Spleen (tissue), 11 donors: ENCODE data around the gene AKR1B1. TPM values are rescaled to one million over a fixed set of nuclear protein-coding genes. Genes with fewer than 3 reads are reported as not detected.

Source experiments
- DNase-seq: peaks from one replicate; pipeline ENCODE4 v3.0.0-alpha.2; 2020
- H3K27ac ChIP-seq, 8 donors: fragments of 200-600 bp; sonication (generic) in 7 of 8; 1 replicate in 4 of 8; 2 replicates in 4 of 8; pipeline versions ENCODE4 v1.5.0 to v1.8.0; 2016 to 2021; ENCODE audit warnings: inconsistent platforms in 4 of 8, mild to moderate bottlenecking in 4 of 8, moderate library complexity in 1 of 8
- H3K27me3 ChIP-seq, 7 donors: fragments of 200-600 bp; sonication (generic) in 6 of 7; replicated peaks in 1 of 7; 1 replicate in 4 of 7; 2 replicates in 3 of 7; pipeline versions ENCODE4 v1.5.0 to v1.8.0; 2016 to 2021; ENCODE audit warnings: inconsistent platforms in 3 of 7, mild to moderate bottlenecking in 1 of 7
- H3K36me3 ChIP-seq, 6 donors: fragments of 200-600 bp; sonication (generic) in 5 of 6; 1 replicate in 4 of 6; 2 replicates in 2 of 6; pipeline versions ENCODE4 v1.5.0 to v1.8.0; 2016 to 2021; ENCODE audit warnings: inconsistent platforms in 2 of 6
- H3K4me1 ChIP-seq, 6 donors: fragments of 200-600 bp; sonication (generic) in 5 of 6; 1 replicate in 3 of 6; 2 replicates in 3 of 6; pipeline versions ENCODE4 v1.5.0 to v1.8.0; 2016 to 2021; ENCODE audit warnings: inconsistent platforms in 3 of 6
- H3K4me3 ChIP-seq, 8 donors: fragments of 200-600 bp; sonication (generic) in 7 of 8; 1 replicate in 4 of 8; 2 replicates in 4 of 8; pipeline versions ENCODE4 v1.5.0 to v1.8.0; 2016 to 2021; ENCODE audit warnings: inconsistent platforms in 4 of 8, mild to moderate bottlenecking in 4 of 8, moderate library complexity in 2 of 8
- H3K9me3 ChIP-seq, 8 donors: fragments of 200-600 bp; sonication (generic) in 7 of 8; 1 replicate in 4 of 8; 2 replicates in 4 of 8; pipeline versions ENCODE4 v1.5.0 to v1.8.0; 2016 to 2021; ENCODE audit warnings: inconsistent platforms in 4 of 8
- CTCF ChIP-seq, 11 experiments: fragments of 200-600 bp in 7 of 11; fragments of 450-650 bp in 4 of 11; sonication (generic) in 4 of 11; IDR thresholded peaks in 8 of 11; conservative IDR thresholded peaks in 3 of 11; 1 replicate in 7 of 11; 2 replicates in 4 of 11; pipeline versions ENCODE4 v1.4.0 to v1.8.0; 2016 to 2021; ENCODE audit warnings: antibody characterized with exemption in 11 of 11, inconsistent platforms in 4 of 11, mild to moderate bottlenecking in 1 of 11
- POLR2A ChIP-seq, 3 donors: fragments of 450-650 bp; IDR thresholded peaks; one replicate each; pipeline ENCODE4 v1.5.1; 2017; ENCODE audit warnings: antibody characterized with exemption in 3 of 3, mild to moderate bottlenecking in 1 of 3
- POLR2AphosphoS5 ChIP-seq, 3 donors: sonication (generic); formaldehyde crosslinking; IDR thresholded peaks; one replicate each; pipeline ENCODE4 v1.5.1; 2017; ENCODE audit warnings: antibody characterized with exemption in 3 of 3
- WGBS, 5 donors: extraction: QIAGEN DNeasy Blood & Tissue Kit in 3 of 5; methylation state at CpG; one replicate each; pipeline versions ENCODE4 v1.1.5 to v1.1.7; 2013 to 2018; 5-methylcytosine and 5-hydroxymethylcytosine counted together
- intact Hi-C: fragments of 100-400 bp; cut with DNase I; formaldehyde crosslinking; loops from one replicate; pipeline ENCODE4 v1.15.0; 2023; ENCODE audit warnings: low total_unique reads
- polyA plus RNA-seq, 3 donors: library from polyadenylated mRNA; stranded (reverse); fragments of 200-250 nt; gene quantifications; one replicate each; pipeline ENCODE4 v1.2.1, GENCODE V29; 2013
- total RNA-seq, 7 donors: library from RNA; depleted of rRNA in 3 of 7; stranded (reverse); fragments of >200 nt in 3 of 7; fragmentation: NEBNext Ultra II Directional in 4 of 7; extraction: Animal tissue kit (Norgen Biotek cat#: 25700) in 4 of 7; gene quantifications; one replicate each; pipeline versions ENCODE4 v1.1.0 to v1.2.1, GENCODE V29; 2016 to 2021
- donor health status: healthy with polysubstance abuse.
- donor health status: DM: no; HTN: no; CAD: no; lungs with moderate emphysema.
- donor health status: DM: no; HTN: no; CAD: no.
- donor health status: Bipolar disorder and iron deficiency.
- donor health status: healthy.
- donor health status: DM: no; HTN: no; CAD: no.
- donor health status: DM: yes; HTN: yes; CAD: no.

The AKR1B1 gene
- total and polyA plus RNA-seq, 10 donors = 53.7 to 112 (median 68.3) TPM

- 89 to 92% (median 90%) methylated on average over 6 of the region's 6 CpGs for WGBS, 5 donors
- no peak overlapping the region for H3K4me3 ChIP-seq
- H3K27ac ChIP-seq = no peak overlapping the region
- no peaks in the 10 kb centered on the region for H3K4me1 ChIP-seq
- no peak for TF ChIP-seq POLR2AphosphoS5 (IDR thresholded peaks at IDR 0.05)
- TF ChIP-seq CTCF (IDR thresholded peaks at IDR 0.05 in 8 of 11, conservative IDR thresholded peaks at IDR 0.05 in 3 of 11) = no peak
- TF ChIP-seq POLR2A (IDR thresholded peaks at IDR 0.05) = no peak
- H3K36me3 ChIP-seq = no peaks in the 10 kb centered on the region
- H3K9me3 ChIP-seq = peaks cover 0 to 32% (median 23%) of the 10 kb centered on the region in 8 donors
- no peak for DNase-seq
- H3K27me3 ChIP-seq = no peaks in the 10 kb centered on the region
- intact Hi-C loops = no loop called here
These were observed 9.6 kb upstream of the AKR1B1 start for GRCh38 chr7:134468475-134468874.

- WGBS, 5 donors = 83 to 95% (median 90%) methylated on average over 6 of the region's 6 CpGs
- DNase-seq = no peak
- H3K27me3 ChIP-seq = no peaks in the 10 kb centered on the region
- H3K27ac ChIP-seq = no peak overlapping the region
- no peaks in the 10 kb centered on the region for H3K36me3 ChIP-seq
- no peaks in the 10 kb centered on the region for H3K4me1 ChIP-seq
- no peak overlapping the region for H3K4me3 ChIP-seq
- H3K9me3 ChIP-seq = peaks cover 0 to 32% (median 24%) of the 10 kb centered on the region in 8 donors
- intact Hi-C loops = no loop called here
- TF ChIP-seq POLR2A (IDR thresholded peaks at IDR 0.05) (no peak), POLR2AphosphoS5 (IDR thresholded peaks at IDR 0.05) (no peak), CTCF (IDR thresholded peaks at IDR 0.05 in 8 of 11, conservative IDR thresholded peaks at IDR 0.05 in 3 of 11) (no peak)
These were observed 9.2 kb upstream of the AKR1B1 start for GRCh38 chr7:134468054-134468453.

- WGBS, 5 donors = 64 to 72% (median 71%) methylated on average over 6 of the region's 6 CpGs
- DNase-seq = no peak
- Histone ChIP-seq H3K4me1 (no peaks in the 10 kb centered on the region), H3K27ac (no peak overlapping the region), H3K27me3 (no peaks in the 10 kb centered on the region), H3K9me3 (peaks cover 0 to 32% (median 24%) of the 10 kb centered on the region in 8 donors), H3K36me3 (no peaks in the 10 kb centered on the region), H3K4me3 (no peak overlapping the region)
- intact Hi-C loops = no loop called here
- TF ChIP-seq POLR2AphosphoS5 (IDR thresholded peaks at IDR 0.05) = no peak
These were observed 6.6 kb upstream of the AKR1B1 start for GRCh38 chr7:134465491-134465890.

- Histone ChIP-seq H3K27ac (no peak overlapping the region), H3K9me3 (peaks cover 0 to 32% (median 24%) of the 10 kb centered on the region in 8 donors), H3K4me3 (no peak overlapping the region), H3K36me3 (no peaks in the 10 kb centered on the region), H3K4me1 (peaks cover 0 to 6% (median 3%) of the 10 kb centered on the region in 6 donors), H3K27me3 (no peaks in the 10 kb centered on the region)
- no peak for DNase-seq
- intact Hi-C loops = no loop called here
- no peak for TF ChIP-seq POLR2A (IDR thresholded peaks at IDR 0.05)
- no peak for TF ChIP-seq CTCF (IDR thresholded peaks at IDR 0.05 in 8 of 11, conservative IDR thresholded peaks at IDR 0.05 in 3 of 11)
These were observed 5.6 kb upstream of the AKR1B1 start for GRCh38 chr7:134464496-134464895.

GRCh38 chr7:134463751-134464150, 4.9 kb upstream of the AKR1B1 start:
- intact Hi-C loops = no loop called here
- DNase-seq = no peak
- H3K9me3 ChIP-seq = peaks cover 0 to 32% (median 24%) of the 10 kb centered on the region in 8 donors
- 95 to 100% (median 97%) methylated on average over 1 to 2 of the region's 2 CpGs; no CpG with 5 or more reads in 1 of the 5 donors for WGBS, 5 donors
- H3K4me3 ChIP-seq = no peak overlapping the region
- H3K27ac ChIP-seq = no peak overlapping the region
- peaks cover 0 to 11% (median 7%) of the 10 kb centered on the region in 6 donors for H3K4me1 ChIP-seq
- H3K36me3 ChIP-seq = no peaks in the 10 kb centered on the region
- TF ChIP-seq POLR2AphosphoS5 (IDR thresholded peaks at IDR 0.05) (no peak), CTCF (IDR thresholded peaks at IDR 0.05 in 8 of 11, conservative IDR thresholded peaks at IDR 0.05 in 3 of 11) (no peak), POLR2A (IDR thresholded peaks at IDR 0.05) (no peak)
- peaks cover 0 to 5% (median 0%) of the 10 kb centered on the region in 7 donors for H3K27me3 ChIP-seq
